ENCODE results near the gene TMEM203.

The TMEM203 gene

DNA sequence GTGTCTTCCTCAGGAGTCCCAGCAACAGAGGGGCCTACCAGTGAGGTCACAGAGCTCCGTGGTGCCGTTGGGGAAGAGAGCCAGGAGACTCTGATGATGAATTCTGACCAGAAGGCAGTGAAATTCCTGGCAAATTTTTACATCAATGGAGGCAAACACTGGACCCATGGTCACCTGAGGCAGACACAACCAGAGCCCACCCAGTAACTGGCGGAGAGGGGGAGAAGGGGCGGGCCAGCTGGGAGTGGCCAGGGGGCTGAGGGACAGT is 45.7 kb upstream of the TMEM203 start, which contains the start of gene STPG3:
TSS of gene STPG3 (plus strand) at position 93 of the 268 bp plus-strand sequence. CDS start at position 94, 1 bp downstream.
- in situ Hi-C loops (cut with HindIII; ENCODE audit: low sequenced_read_pairs): no loop called here

DNA sequence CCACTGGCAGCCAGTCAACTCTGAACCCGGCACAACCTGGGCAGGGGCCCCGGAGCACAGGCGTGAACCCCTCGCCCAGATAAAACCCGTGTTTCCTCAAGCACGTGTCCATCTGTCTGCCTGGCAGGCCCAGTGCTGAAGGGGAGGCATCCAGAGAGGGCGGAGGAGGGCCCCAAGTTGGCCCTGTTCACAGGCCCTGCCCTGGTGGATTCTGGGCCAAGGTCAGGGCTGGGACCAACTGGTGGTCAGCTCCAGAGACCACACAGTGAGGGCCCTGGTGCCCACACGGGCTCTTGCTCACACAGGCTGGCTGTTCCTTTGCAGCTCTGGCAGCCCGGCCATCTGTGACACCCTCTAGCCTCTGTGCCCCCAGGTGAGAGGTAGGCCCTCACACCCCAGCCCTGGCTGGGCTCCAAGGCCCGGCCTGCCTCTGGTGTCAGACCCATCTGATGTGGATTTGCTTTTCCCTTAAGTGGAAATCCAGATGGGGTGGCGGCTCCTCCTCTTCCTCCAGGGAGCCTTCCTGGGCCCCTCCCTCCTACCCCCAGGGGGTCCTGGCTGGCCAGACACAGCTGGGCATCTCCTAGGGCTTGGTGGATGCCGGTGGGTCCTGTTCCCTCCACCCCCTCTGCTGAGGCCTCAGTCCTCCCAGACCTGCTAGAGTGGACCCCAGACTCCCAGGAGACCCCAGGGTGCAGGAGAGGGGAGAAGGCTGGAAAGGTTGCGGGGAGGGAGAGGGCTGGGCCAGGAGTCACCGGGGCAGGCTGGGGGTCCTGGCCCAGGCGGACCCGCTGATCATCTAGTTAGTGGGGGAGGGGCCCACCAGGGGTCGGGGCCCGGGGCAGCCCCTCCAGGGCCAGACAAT is 45.1 kb upstream of the TMEM203 start:
- in situ Hi-C loops (cut with HindIII; ENCODE audit: low sequenced_read_pairs): no loop called here
- DNase-seq (ENCODE audit: low read depth): no peak
- no peak overlapping the region for H3K4me3 ChIP-seq (ENCODE audit: low read depth, low read length)

More for the DNA sequence above, 45.7 kb upstream of the TMEM203 start, which contains the start of gene STPG3:
- DNase-seq (ENCODE audit: low read depth): no peak
- TF ChIP-seq, protein P1, sequence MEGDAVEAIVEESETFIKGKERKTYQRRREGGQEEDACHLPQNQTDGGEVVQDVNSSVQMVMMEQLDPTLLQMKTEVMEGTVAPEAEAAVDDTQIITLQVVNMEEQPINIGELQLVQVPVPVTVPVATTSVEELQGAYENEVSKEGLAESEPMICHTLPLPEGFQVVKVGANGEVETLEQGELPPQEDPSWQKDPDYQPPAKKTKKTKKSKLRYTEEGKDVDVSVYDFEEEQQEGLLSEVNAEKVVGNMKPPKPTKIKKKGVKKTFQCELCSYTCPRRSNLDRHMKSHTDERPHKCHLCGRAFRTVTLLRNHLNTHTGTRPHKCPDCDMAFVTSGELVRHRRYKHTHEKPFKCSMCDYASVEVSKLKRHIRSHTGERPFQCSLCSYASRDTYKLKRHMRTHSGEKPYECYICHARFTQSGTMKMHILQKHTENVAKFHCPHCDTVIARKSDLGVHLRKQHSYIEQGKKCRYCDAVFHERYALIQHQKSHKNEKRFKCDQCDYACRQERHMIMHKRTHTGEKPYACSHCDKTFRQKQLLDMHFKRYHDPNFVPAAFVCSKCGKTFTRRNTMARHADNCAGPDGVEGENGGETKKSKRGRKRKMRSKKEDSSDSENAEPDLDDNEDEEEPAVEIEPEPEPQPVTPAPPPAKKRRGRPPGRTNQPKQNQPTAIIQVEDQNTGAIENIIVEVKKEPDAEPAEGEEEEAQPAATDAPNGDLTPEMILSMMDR (IDR thresholded peaks at IDR 0.05; ENCODE audit: low read depth, low read length, missing control alignments): no peak
- no peak within 1 kb of the TSS for H3K4me3 ChIP-seq (ENCODE audit: low read depth, low read length)

DNA sequence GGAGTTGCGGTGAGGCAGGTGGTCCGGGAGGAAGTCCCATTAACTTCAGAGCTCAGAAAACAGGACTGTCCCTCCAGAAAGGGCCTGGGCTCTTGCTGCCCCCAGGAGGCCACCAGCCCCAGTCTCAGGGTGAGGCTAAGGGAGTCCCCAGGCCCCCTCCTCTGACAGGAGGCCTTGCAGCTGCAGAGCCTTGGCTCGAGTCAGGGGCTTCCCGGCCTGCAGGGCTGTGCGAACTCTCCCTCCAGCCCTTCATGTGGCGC is 42.4 kb upstream of the TMEM203 start:
- H3K4me3 ChIP-seq (ENCODE audit: low read depth, low read length): no peak overlapping the region
- in situ Hi-C loops (cut with HindIII; ENCODE audit: low sequenced_read_pairs): no loop called here
- no peak for DNase-seq (ENCODE audit: low read depth)
- TF ChIP-seq, protein P1 (IDR thresholded peaks at IDR 0.05; ENCODE audit: low read depth, low read length, missing control alignments): no peak

More for the DNA sequence above, 45.1 kb upstream of the TMEM203 start:
- TF ChIP-seq, protein P1 (IDR thresholded peaks at IDR 0.05; ENCODE audit: low read depth, low read length, missing control alignments): no peak

DNA sequence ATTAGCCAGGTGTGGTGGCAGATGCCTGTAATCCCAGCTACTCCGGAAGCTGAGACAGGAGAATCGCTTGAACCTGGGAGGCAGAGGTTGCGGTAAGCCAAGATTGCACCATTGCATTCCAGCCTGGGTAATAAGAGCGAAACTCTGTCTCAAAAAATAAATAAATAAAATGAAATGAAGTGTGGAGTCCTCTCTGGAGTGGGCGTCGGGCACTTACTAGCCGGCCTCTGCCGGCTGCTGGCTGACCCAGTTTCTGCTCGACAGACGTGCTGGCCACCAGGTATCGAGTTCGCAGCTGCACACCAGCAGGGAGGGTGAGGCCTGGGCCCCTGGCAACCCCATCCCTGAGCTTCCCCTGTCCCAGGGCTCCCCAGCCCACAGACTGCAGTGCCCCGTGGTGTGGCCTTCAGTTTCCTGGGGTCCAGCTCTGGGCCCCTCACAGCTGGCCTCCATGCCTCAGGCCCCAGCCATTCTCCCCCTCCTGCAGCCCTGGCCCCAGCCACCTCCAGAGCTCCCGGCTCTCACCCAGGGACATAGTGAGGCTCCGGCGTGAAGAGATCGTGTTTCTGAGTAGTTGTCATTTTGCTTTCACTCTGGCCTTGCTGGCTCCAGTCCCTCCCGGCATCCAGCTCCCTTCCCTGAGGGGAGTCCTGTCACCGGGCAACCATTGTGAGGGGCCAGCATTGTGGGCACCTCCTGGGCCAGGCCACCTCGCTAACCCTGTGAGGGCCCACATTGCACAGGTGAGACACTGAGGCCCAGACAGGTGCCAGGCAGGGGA is 41.9 kb upstream of the TMEM203 start:
- no peak overlapping the region for H3K4me3 ChIP-seq (ENCODE audit: low read depth, low read length)
- in situ Hi-C loops (cut with HindIII; ENCODE audit: low sequenced_read_pairs): no loop called here
- TF ChIP-seq, protein P1 (IDR thresholded peaks at IDR 0.05; ENCODE audit: low read depth, low read length, missing control alignments): no peak
- no peak for DNase-seq (ENCODE audit: low read depth)

DNA sequence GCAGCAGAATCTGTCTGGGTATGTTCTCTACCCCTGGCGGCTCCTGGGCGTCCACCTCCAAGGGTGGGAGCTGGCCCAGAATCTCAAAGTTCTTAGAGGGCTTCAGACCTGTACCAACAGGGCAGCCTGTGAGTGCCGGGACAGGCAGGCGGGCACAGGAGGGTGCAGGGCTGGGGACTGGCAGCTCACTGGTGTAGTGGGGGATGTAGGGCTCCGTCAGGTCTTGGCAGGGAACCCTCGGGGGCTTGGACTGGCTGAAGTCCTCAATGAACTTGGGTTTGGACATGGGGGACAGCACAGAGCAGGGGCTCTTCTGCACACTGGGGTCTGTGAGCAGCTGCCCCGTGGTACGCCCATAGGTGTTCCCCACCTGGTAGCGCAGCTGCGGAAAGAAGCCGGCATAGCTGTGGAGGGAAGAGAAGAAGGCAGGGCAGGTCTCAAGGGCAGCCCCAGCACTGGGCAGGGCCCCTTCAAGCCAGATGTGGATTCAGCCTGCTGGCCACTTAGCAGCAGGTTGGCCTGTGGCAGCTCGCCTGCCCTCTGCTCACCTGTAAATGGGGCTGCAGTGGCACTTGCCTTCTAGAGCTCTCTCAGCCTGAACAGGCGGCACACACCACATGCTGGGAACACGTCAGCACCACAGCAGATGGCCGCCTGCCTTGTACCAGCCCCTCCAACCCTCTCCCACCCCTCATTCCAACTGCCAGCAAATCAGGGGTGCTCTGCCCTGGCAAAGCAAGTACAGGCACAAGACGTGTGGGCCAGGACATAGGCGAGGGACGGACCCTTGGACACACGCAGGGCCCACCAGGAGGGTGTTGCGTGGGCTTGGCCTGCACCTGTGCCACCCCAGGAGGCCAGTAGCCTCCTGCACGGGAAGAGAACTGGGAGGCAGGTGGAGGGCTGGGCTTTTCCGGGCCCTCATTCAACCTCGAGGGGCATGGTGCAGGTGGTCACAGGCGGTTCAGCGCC is 40.3 kb upstream of the TMEM203 start:
- H3K4me3 ChIP-seq (ENCODE audit: low read depth, low read length): no peak overlapping the region
- in situ Hi-C loops (cut with HindIII; ENCODE audit: low sequenced_read_pairs): no loop called here
- no peak for DNase-seq (ENCODE audit: low read depth)

More for the DNA sequence above, 40.3 kb upstream of the TMEM203 start:
- TF ChIP-seq, protein P1 (IDR thresholded peaks at IDR 0.05; ENCODE audit: low read depth, low read length, missing control alignments): no peak

Data from astrocyte of the cerebellum (primary cell).